ENCODE measurements around the gene HOXD8.

Gene HOXD8

DNA sequence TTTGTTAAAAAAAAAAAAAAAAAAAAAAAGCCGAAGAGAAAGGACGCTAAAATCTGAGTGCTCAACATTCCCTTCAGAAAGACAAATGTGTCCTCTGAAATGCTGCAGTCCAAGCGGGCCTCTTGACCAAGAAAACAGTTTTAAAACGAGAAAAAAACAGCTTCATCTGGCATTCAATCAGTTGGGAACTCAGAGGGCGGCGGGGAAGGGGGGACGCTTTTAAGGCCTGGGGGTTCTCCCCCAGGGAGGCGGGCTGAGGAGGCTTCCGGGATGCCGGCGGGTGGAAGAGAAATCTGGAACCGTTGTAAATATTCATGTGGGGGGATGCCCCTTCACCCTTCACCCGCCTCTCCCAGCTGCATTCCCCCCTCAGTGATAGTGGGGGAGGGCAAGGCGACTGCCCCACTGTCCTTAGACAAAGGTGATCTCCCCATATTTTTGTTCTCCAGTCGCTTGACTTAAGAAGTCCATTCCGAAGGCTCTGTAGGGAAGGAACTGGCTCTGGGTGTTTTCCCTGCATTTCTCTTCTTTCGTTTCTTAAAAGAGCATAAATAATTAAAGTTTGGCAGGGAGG, 25.7 kb upstream of the HOXD8 start:
- FAIRE-seq, result no peak

DNA sequence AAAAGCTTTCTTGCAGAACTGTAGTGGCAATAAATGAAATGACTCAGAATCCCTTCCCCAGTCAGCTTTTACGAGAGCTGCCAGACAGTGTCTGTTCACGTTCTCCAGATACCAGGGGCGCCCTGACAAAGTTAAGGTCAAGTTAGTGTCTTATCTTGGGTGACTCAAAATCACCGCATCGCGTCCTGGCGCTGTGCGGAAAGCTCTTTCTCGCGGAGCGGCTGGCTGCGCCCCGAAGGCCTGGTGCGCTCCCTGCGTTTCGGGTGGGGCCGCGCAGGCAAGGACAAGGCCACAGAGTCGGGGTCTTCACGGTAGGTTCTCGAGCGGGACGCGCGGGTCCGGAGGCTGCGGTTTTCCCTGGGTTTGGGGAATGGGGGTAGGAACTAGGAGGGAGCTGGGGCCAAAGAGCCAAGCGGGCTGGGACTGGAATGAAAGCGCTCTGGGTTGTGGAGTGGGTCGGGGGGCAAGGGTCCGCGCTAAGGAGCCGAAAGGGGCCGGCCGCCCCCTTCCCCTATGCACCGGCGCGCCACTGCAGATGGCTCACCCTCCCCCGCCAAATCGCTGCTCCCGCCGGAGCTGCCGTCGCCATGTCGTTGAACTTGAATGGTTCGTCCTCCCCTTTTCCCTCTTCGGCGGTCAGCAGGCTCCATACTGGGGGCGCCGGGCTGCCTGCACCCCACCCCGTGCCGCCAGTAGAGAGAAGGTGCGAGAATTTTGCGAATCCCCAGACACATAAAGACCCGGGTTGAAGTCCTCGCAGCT, 25.0 kb upstream of the HOXD8 start:
- no peak for FAIRE-seq

DNA sequence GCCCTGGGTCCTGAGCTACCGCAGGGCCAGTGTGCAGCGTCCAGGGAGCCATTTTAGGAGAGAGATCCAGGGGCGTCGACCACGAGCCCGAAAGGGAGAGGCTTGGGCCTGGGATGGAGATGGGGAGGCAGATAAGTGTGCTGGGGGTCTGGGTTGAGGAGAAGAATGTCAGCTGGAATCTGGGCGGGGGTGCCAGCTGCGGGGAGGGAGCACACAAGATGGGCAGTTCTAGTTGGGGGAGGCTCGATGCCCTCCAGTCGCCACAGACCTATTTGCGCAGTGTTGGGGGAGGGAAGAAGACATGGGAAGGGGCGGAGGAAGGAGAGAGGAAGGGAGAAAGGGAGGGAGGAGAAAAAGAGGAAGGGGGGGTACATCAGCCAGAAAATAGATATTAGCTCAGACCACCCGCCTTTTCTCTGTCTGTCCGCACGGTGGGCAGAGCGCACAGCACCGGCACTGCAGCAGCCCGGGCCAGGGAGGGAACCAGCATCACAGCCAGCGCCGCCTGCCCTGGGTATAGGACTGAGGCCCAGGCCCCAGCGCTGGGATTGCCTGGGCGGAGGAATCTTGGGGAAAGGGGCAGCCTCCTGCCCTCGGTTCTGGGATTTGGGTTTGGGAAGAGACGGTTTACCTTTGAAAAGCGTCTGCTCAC, 24.3 kb upstream of the HOXD8 start:
- FAIRE-seq, result no peak

DNA sequence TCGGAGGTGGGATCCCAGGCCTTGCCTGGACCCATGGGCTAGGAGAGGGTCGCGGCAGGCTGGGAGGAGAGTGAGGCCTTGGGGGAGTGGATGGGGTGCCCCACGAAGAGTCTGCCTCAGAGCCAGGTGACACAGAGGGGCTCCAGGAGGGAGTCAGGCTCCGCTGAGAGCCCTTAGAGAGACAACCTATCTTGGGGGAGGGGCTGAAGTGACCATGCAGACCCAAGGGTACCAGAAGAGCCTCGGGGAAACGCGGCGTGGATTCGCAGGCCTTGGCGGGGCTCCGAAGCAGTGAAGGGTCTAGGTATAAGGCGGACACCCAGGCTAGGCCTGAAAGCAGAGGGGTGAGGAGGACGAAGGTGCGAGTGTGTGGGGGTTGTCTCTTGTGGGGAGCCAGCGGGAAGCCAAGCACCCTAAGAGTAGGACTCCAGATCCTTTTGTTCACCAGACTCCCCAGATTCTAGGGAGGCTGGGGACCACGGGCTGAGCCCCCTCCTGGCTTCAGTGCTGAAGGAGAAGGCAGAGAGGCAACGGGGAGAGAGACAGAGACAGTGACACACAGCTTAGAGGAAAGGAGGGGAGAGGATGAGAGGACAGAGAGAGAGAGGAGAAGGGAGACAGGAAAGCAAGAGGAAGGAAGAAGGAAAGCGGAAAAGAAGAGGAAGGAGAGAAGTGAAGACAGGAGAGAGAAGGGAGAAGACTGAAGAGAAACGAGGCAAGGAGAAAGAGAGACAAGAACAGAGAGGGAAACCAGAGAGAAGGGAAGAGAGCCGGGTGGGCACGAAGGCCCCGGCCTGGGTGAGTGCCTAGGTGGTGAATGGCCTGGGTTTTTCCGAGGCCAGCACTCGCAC, 23.6 kb upstream of the HOXD8 start:
- no peak for FAIRE-seq

DNA sequence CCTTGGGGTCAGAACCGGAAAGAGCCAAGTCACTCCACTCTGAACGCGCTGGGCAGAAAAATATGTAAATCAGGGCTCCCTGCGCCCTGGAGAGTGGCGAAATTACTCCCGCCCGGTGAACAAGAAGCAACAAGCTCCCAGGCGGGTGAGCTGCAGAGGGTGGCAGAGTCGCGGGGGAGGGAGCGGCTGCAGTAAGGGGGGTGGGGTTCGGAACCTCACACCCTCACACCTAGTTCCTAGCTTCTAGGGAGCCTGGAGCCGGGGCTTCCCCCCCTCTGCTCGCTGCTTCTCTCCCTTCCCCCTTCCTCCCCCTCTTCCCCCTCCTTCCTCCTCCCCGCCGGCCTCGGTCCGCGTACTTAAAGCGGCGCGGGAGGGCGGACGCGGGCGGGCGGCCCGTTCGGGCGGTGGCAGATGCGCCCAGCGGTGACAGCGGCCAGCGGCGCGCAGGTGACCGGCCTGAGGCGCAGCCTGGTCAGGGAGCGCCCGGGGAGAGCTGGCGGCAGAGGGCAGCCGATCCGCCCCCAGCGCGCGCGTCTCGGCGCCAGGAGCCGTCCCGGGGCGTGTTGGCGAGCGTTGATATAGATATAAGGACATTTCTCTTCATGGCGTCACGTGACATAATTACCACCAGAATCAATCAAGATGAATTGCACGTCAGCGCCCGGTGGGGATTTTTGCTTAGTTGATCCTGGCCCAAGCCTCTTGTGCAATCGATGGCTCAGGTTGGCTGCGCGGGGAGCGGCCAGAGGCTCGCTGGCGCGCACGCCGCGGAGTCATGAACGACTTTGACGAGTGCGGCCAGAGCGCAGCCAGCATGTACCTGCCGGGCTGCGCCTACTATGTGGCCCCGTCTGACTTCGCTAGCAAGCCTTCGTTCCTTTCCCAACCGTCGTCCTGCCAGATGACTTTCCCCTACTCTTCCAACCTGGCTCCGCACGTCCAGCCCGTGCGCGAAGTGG, 22.6 kb upstream of the HOXD8 start, which contains the start of gene HOXD11:
TSS of gene HOXD11 (plus strand) at position 700 of the 959 bp plus-strand sequence. CDS start at position 776, 76 bp downstream.
- no peak for FAIRE-seq

DNA sequence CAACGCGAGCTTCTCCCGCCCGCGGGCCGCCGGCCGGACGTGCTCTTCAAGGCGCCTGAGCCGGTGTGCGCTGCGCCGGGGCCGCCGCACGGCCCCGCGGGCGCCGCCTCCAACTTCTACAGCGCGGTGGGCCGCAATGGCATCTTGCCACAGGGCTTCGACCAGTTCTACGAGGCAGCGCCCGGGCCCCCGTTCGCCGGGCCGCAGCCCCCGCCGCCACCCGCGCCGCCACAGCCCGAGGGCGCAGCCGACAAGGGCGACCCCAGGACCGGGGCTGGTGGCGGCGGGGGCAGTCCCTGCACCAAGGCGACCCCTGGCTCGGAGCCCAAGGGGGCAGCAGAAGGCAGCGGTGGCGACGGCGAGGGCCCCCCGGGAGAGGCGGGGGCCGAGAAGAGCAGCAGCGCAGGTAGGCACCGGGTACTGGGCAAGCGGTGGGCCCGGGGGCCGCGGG, 21.7 kb upstream of the HOXD8 start:
- FAIRE-seq, result no peak

DNA sequence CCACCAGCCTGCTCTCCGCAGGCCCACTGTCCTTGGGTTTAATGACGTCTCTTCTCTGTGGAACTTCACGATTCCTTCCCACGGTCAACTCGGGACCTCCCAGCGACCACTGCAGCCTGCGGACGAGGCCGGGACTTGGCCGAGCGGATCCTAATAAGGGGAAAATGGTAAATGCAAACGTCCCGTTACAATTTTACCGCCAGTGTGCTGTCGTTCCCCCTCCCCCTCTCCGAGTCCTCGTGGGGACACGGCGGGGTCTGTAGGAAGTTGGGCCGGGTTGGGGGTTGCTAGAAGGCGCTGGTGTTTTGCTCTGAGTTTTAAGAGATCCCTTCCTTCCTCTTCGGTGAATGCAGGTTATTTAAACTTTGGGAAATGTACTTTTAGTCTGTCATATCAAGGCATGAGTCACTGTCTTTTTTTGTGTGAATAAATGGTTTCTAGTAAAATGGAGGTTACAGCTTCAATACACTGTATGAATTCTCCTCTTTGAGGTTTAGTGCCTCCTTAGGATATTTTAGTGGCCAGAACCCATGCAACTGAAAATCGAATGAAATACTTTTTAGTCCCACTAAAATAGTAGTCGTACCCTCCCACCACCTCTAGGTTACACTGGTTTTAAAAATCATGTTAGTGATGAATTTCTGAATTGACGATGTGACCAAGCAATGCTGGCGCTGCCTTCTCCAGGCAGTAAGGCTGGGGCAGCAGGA, 20.2 kb upstream of the HOXD8 start:
- FAIRE-seq, result no peak

DNA sequence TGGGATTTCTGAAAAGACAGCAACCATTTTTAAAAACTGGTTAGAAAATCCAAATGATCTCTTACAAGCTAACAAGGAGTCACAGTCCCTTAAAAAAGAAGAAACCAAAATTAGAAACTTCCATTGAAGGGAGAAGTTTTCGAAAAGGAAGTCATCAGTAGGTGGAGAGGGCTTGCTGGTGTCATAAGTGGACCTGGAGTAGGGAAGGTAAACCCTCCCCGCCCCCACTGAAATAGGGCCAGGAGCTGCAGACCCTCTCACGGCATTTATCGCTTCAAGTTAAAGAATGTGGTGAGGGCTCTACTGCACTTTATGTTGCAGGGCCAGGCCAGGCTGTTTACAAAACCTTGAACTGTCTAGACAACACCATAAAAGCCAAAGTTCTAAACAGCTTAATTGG, 19.6 kb upstream of the HOXD8 start:
- FAIRE-seq, result no peak

DNA sequence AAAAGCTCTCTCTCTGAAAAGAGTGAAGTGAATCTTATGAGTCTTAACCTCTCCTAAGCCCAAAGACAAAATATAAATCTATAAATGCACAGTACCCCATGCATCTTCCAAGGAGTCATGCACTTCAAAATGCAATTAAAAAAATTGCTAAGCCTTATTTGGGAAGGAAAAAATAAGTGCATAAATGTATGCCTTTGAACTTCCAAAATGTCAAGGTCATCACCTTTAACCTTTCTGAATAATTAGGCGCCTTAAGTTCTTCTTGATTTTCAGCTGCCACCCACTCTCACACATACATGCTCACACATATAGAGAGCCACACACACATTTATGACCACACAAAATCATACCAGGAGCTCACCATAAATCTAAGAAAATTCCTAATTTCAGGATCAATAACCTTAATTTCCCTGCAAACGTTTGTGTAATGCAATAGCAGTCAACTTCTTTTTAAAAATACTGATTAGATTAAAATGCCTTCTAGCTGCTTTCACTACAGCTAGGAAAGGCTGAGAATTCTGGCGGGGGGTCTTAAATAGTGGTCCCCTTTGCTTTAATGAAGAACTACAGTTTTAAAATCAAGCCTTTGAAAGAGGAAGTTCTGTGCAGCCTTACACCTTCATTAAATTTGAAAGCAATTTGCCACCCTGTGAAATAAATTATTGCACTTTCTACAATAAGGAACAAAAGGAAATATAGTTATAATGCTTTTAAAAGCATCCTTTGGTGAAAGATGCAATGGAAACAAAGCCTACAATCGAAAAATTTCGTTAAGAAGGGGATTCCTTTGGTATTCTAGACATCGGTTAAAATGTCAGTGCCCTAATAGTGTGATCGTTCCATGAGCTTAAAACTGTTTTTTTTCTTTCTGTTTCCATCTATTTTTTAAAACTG, 18.8 kb upstream of the HOXD8 start:
- FAIRE-seq, result no peak

DNA sequence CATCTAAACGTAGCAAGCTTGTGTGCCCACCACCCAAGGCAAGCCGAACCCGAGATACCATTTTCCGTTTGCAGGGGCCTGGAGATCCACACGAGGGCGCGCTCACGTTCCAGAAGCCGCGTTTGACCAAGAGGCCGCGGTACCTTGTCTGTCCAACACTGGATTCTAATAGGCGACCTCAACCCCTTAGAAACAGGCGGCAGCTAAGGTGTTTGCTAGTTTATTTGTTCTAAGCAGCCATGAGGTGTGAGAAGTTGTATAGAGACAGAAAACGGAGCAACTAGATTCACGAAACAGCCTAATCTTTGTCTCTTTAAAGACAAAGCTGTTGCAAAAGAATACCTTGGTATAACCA, 18.2 kb upstream of the HOXD8 start:
- no peak for FAIRE-seq

DNA sequence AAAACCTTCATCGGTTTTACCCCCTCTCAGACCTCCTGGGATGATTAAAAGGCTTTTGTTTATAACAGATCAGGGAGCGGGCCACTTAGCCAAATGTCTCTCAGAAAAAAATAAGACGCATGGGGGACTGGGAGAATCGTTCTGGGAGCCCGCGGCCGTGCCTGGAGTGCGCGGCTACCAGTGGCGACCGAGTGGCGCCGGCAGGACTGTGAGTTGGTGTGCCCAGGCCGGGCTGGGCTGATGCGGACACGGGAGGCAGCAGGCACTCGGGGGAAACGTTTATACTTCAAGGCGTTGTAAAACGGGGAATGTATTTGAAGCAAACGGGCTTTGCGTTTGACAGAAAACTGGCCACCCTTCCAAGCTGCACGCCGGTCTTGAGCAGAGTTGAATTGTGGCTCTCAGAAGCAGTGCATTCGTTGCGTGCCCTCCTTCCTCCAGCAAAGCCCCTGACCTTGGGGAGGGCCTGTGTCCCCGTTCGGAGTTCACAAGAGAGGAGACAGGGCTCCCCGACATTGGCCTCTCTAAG, 17.6 kb upstream of the HOXD8 start:
- FAIRE-seq, result no peak

DNA sequence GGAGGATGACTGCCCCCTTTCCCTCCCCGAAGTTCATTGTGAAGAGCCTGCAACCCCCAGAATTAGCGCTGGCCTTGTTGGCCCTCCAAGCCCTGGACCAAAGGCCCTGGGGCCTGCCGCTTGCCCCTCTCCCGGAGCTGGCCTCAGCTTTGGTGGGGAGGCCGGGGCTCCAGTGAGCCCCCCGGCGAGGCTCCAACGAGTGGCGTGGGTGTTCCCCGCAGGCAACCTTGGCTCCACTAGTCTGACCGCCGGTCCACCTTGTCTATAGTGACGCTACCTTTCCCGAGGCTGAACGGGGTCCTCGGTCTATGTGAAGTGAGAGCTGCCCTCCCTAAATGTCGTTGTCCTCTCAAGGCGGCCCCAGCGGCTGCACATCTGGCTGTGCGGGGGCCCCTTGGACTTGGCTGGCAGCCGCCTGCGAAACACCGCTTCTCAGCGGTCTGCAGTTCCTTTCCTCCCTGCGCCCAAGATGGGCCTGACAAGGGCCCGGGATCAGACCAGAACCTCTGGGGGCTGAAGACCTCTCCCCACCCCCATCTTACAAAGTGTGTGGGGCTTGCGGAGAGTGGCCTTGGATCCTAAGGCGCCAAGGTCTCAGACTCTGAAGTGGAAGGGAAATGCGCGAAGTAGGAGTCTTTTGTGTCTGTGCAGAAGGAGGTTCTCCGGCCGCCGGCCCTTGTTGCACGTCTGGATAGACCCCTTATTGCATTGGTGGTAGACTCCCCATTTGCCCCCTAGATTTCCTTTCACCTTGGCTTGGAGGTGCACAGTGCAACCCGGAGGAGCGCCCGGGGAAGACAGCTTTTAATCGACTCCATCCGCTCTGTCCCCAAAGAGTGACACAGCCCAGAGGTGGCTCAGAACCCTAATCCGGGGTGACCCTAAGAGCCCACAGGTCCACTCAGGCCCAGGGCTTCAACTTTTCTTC, 16.9 kb upstream of the HOXD8 start:
- FAIRE-seq, result no peak

DNA sequence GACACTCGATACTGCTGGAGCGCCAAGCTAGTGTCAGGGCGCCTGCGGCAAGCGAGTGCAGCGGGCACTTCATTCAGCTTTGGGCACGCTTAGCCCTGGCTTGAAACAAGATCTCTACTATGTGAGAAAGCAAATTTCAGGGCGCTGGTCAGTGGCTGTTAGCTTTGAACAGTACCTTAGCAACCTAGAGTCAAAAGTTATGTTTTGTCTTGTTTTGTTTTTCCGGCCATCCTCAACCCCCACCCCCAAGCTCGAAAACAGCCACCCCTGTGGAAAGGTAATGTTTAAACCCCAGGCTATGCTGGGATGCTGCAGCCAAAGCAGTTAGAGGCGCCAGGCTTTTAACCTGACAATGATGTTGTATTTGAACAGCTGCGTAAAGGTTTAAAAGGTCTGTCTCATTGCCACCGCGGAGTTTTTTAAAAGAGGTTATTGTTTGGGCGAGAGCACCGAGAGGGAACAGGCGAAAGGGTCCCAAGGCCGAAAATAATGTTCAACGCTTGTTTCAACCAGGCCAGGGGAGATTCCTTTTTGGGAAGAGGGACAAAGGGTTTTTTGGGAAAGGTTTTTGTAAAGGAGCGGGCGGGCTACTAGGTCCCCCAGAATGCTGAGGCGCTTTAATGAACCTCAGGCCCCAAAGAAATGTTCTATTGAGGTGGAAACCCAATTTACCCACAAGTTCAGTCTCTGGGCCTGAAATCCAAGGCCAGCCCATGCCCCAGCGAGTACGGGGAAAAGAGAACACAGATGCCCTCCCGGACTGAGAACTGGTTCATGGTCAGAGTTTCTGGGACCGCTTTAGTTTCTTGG, 15.2 kb upstream of the HOXD8 start:
- FAIRE-seq, result no peak

DNA sequence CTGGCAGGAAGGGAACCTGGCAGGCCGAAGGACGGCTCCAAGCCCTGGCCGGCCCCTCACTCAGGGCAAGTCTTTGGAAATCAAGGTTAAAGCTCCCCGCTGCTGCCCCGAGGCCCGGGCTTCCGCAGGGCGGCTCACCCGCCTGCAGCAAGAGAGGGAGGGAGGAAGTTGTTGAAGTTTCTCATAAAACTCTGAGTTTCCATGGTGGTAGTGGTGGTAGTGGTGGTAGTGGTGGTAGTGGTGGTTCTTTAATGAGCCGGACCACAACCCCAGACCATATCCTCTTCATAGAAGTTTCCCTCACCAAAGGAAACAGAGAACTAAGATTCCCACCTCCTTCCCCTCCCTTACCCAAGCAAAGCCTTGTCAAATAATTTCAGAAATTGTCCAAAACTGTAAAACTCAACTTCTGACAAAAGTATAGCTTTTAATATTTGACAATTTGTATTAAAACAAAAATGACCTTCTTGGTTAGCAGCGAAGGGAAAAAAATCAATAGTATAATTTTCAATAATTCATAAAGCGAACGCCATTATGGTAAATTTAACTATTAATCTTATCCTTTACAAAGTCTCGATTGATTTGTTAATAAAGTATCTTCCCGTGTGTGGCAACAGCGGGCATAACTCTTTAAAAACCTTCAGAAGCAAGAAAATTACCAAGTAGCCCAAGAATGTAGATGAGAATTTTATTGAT, 14.4 kb upstream of the HOXD8 start:
- no peak for FAIRE-seq

DNA sequence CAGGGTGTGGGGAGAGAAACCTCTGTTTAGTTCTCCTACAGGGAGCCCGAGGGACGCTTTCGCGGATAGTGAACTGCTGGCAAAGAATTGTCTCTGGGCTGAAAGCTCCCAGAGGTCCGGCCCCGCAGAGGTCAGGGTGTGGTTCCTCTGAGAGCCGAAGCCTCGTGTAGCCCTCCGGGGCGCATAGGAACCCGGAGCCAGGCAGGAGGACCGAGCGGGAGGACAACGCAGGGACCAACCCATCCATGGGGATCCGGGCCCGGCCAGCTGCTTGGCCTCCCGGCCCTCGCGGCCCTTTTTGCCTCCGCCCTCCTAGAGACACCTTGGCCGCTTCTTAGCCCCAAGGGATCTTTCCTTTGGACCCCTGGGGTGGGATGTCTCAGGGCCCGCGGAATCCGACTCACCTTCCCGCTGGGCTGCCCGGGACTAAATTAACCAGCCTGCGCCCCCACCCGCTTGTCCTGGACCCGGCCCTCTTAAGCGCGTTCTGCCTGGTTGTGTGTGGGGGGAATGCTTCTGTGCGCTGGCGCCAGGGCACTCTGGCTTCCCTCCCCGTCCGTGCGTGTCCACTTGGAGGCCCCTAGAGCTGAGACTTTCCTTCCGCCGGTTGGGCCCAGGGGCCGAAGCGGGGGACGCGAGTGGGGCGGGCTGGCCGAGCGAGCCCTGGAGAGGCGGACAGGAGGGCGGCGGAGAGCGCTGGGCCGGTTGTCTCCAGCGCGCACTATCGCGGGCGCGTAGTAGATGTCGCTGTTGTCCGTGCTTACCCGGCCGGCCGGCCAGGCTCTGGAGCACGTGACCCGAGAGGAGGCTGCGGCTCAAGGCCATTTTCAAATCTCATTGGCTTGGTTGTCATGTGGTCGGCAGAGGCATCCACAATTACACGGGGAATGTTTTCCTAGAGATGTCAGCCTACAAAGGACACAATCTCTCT, 13.4 kb upstream of the HOXD8 start, which contains the start of gene HOXD10:
TSS of gene HOXD10 (plus strand) at position 896 of the 931 bp plus-strand sequence. CDS start 56 bp downstream, outside the sequence.
- no peak for FAIRE-seq
